SK-MEL-5 (cell line): Measurements from ENCODE around the gene ARF6. TPM values are rescaled to one million over a fixed set of nuclear protein-coding genes. Genes with fewer than 3 reads are reported as not detected.
"Not testable (repeated sequence)": the region's sequence is repeated elsewhere in the genome, so short reads cannot be mapped to it uniquely, and the experiment has no call there.

ENCODE experiments used
- DNase-seq: peaks from one replicate; pipeline ENCODE4 v3.0.0-alpha.2; 2016; ENCODE audit warnings: low read depth, low spot score
- in situ Hi-C: cut with HindIII; loops from 2 replicates; pipeline ENCODE4 v1.10.0; 2016; ENCODE audit warnings: low sequenced_read_pairs, high pct_unique_total_duplicates, low pct_unique_long_range_greater_than_20kb
- total RNA-seq: library from RNA; depleted of rRNA; stranded (reverse); fragments of >200 nt; shearing (Covaris generic); gene quantifications from 2 replicates; pipeline ENCODE4 v1.2.3, GENCODE V29; 2014

ARF6 gene
- total RNA-seq, 1 experiment from 2014 or later, result 39.5 TPM

- DNase-seq, result no peak
- in situ Hi-C loops, result no loop called here
These were observed 33.9 kb downstream of the ARF6 start for GRCh38 chr14:49926803-49927202.

GRCh38 chr14:49928015-49928414 is 35.1 kb downstream of the ARF6 start:
- in situ Hi-C loops, result no loop called here
- DNase-seq, result no peak

DNA sequence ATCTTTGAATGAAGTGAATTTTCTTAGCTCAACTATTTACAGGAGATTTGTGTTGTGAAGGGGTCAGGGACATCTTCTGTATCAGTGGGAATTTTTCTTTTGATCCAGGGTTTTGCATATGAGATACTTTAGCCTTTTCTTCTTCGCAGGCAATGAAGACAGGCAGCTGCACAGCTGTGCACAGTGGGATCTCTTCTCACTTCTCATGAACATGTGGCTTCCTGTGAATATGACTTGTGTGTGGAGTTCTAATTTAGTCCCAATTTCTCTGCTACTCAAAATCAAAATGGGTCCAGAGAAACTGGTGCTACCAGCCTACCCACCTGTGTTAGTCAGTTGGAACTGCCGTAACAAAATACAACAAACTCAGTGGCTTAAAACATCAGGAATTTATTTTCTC is 37.8 kb downstream of the ARF6 start:
- DNase-seq, result no peak
- in situ Hi-C loops, result no loop called here

- in situ Hi-C loops, result no loop called here
- no peak for DNase-seq
These were observed 38.6 kb downstream of the ARF6 start for GRCh38 chr14:49931523-49931922.

GRCh38 chr14:49933128-49933527 is 40.2 kb downstream of the ARF6 start:
- no peak for DNase-seq
- in situ Hi-C loops, result no loop called here

DNA sequence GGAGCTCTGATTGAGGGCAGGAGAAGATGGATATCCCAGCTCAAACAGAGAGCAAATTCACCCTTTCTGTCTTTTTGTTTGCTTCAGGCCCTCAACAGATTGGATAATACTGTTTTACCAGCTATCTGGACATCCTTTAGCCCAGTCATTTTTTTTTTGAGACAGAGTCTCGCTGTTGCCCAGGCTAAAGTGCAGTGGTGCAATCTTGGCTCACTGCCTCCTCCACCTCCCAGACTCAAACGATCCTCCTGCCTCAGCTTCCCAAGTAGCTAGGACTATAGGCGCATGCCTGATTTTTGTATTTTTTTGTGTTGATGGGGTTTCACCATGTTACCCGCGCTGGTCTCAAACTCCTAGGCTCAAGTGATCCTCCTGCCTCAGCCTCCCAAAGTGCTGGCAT is 40.8 kb downstream of the ARF6 start:
- no peak for DNase-seq
- in situ Hi-C loops, result no loop called here

DNA sequence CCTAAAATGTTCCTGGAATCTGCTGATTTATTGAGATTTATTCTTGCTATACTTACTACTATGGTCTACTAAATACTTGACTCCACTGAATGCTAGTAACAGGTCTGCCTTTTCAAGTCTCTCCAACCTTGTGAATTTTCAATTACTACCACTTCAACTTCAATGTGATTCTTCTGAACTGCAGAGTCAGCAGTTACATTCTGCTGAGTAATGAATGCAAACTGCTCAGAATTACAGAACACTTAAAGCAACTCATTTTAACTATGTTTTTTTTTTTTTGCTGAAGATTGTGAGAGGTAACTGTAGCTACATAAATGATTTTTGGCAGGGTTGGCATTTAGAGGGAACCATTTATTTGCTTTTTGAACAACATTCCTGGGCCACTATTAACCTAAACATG is 41.8 kb downstream of the ARF6 start:
- in situ Hi-C loops, result no loop called here
- no peak for DNase-seq

GRCh38 chr14:49935526-49935925 is 42.6 kb downstream of the ARF6 start:
- in situ Hi-C loops, result no loop called here
- DNase-seq, result no peak

- in situ Hi-C loops, DNase-seq: not testable (repeated sequence)
These were observed 43.4 kb downstream of the ARF6 start for GRCh38 chr14:49936246-49936645.

- DNase-seq, in situ Hi-C loops: not testable (repeated sequence)
These were observed 44.0 kb downstream of the ARF6 start for GRCh38 chr14:49936882-49937281.

- in situ Hi-C loops, DNase-seq: not testable (repeated sequence)
These were observed 46.3 kb downstream of the ARF6 start for GRCh38 chr14:49939215-49939614.

- in situ Hi-C loops, result no loop called here
- no peak for DNase-seq
These were observed 47.1 kb downstream of the ARF6 start for GRCh38 chr14:49939884-49940510.

- in situ Hi-C loops, result no loop called here
- DNase-seq, result no peak
These were observed 48.0 kb downstream of the ARF6 start for GRCh38 chr14:49940808-49941421.

DNA sequence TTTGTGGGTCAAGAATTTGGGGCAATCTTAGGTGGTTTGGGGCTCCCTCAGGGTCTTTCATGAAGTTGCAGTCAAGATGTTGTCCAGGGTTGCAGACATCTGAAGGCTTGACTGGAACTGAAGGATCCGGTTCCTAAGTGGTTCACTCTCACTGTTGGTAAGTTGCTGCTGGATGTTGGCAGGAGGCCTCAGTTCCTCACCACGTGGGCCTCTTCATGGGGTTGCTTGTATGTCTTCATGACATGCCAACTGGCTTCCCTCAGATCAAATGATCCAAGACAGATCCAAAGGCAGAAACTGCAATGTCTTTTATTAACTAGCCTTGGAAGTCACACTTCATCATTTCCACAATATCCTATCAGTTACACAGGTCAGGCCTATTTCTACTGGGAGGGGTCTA is 49.2 kb downstream of the ARF6 start:
- in situ Hi-C loops, result no loop called here
- DNase-seq, result no peak

- no peak for DNase-seq
- in situ Hi-C loops, result no loop called here
These were observed 51.6 kb downstream of the ARF6 start for GRCh38 chr14:49944501-49944900.

GRCh38 chr14:49945448-49946319 is 52.8 kb downstream of the ARF6 start:
- in situ Hi-C loops, result no loop called here

More at GRCh38 chr14:49945448-49946319, 52.8 kb downstream of the ARF6 start:
- no peak for DNase-seq
